ENCODE results near the gene FRMD4B. TPM values are rescaled to one million over a fixed set of nuclear protein-coding genes. Genes with fewer than 3 reads are reported as not detected.

FRMD4B gene
- total RNA-seq, 1 experiment from 2014 or later, result 0.90 TPM

DNA sequence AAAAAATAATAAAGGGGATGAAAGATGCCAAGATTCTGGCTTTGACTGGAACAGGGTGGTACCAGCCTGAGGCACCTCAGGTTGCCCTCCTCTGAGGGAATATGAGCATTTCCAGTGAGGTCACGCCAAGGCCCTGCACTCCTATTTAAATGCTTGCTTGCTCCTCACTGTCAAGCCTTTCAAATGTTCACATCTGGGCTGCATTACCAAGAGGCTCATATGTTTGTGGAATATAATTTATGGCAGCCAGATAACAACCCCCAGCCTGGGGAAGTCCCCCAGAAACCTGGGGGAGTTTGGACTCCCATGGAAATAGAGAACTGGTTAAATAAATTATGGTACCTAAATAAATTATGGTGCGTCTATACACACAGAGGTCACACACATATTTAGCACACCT is 88.4 kb downstream of the FRMD4B start:
- ChIA-PET CTCF (no interaction called here), POLR2A (no interaction called here)
- no peak for ATAC-seq
- Histone ChIP-seq H3K36me3 (ENCODE audit: control insufficient read depth, insufficient read depth, low read length) (no peaks in the 10 kb centered on the region), H3K4me3 (ENCODE audit: low read depth in 2 of 2, low read length in 2 of 2) (no peak overlapping the region), H3K27ac (ENCODE audit: low read length) (no peak overlapping the region), H3K27me3 (ENCODE audit: control insufficient read depth, insufficient read depth, low read length) (no peaks in the 10 kb centered on the region), H3K4me1 (ENCODE audit: control insufficient read depth, insufficient read depth, low read length) (no peaks in the 10 kb centered on the region), H3K9me3 (ENCODE audit: control insufficient read depth, insufficient read depth, low read depth, low read length) (no peaks in the 10 kb centered on the region)
- intact Hi-C loops (cut with micrococcal nuclease; ENCODE audit: unreplicated experiment), result no loop called here
- BruUV-seq (replicated peaks), result no TSS peak
- no peak for TF ChIP-seq POLR2AphosphoS5 (IDR thresholded peaks at IDR 0.05; ENCODE audit: low read depth, low read length)
- TF ChIP-seq, protein P1, sequence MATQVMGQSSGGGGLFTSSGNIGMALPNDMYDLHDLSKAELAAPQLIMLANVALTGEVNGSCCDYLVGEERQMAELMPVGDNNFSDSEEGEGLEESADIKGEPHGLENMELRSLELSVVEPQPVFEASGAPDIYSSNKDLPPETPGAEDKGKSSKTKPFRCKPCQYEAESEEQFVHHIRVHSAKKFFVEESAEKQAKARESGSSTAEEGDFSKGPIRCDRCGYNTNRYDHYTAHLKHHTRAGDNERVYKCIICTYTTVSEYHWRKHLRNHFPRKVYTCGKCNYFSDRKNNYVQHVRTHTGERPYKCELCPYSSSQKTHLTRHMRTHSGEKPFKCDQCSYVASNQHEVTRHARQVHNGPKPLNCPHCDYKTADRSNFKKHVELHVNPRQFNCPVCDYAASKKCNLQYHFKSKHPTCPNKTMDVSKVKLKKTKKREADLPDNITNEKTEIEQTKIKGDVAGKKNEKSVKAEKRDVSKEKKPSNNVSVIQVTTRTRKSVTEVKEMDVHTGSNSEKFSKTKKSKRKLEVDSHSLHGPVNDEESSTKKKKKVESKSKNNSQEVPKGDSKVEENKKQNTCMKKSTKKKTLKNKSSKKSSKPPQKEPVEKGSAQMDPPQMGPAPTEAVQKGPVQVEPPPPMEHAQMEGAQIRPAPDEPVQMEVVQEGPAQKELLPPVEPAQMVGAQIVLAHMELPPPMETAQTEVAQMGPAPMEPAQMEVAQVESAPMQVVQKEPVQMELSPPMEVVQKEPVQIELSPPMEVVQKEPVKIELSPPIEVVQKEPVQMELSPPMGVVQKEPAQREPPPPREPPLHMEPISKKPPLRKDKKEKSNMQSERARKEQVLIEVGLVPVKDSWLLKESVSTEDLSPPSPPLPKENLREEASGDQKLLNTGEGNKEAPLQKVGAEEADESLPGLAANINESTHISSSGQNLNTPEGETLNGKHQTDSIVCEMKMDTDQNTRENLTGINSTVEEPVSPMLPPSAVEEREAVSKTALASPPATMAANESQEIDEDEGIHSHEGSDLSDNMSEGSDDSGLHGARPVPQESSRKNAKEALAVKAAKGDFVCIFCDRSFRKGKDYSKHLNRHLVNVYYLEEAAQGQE (IDR thresholded peaks at IDR 0.05; ENCODE audit: insufficient read depth in 1 of 2, low read depth in 2 of 2, low read length in 1 of 2), result no peak
- TF ChIP-seq TCF7L2 (IDR thresholded peaks at IDR 0.05; ENCODE audit: low read depth, low read length), result no peak
- TF ChIP-seq, protein P2, sequence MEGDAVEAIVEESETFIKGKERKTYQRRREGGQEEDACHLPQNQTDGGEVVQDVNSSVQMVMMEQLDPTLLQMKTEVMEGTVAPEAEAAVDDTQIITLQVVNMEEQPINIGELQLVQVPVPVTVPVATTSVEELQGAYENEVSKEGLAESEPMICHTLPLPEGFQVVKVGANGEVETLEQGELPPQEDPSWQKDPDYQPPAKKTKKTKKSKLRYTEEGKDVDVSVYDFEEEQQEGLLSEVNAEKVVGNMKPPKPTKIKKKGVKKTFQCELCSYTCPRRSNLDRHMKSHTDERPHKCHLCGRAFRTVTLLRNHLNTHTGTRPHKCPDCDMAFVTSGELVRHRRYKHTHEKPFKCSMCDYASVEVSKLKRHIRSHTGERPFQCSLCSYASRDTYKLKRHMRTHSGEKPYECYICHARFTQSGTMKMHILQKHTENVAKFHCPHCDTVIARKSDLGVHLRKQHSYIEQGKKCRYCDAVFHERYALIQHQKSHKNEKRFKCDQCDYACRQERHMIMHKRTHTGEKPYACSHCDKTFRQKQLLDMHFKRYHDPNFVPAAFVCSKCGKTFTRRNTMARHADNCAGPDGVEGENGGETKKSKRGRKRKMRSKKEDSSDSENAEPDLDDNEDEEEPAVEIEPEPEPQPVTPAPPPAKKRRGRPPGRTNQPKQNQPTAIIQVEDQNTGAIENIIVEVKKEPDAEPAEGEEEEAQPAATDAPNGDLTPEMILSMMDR (IDR thresholded peaks at IDR 0.05), result no peak
- TF ChIP-seq SIN3A (IDR thresholded peaks at IDR 0.05; ENCODE audit: borderline replicate concordance, insufficient read depth, low read depth, low read length), result no peak
- no peak for DNase-seq (ENCODE audit: low read depth, low spot score)
- in situ Hi-C loops (cut with HindIII; ENCODE audit: low pct_unique_long_range_greater_than_20kb, low sequenced_read_pairs), result no loop called here

DNA sequence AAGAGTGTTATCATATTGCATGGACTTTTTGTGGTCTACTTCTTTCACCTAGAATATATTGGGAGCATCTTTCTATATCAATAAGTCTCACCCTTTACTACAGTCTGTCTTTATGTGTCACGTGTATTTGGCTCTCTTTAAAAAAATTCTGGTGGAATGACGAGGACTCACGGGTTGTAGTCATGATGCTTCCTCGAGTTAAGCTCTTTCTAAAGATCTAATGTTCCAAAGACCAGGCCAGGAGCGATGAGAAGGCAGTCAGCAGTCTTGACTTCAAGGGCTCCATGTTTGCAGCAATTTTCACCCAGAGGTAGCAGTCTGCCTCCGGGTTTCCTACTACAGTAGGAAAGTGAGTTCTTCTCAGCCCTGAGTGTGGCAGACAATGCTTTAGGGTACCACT is 88.9 kb downstream of the FRMD4B start:
- Histone ChIP-seq H3K4me3 (ENCODE audit: low read depth in 2 of 2, low read length in 2 of 2) (no peak overlapping the region), H3K27me3 (ENCODE audit: control insufficient read depth, insufficient read depth, low read length) (no peaks in the 10 kb centered on the region), H3K4me1 (ENCODE audit: control insufficient read depth, insufficient read depth, low read length) (no peaks in the 10 kb centered on the region), H3K27ac (ENCODE audit: low read length) (no peak overlapping the region), H3K36me3 (ENCODE audit: control insufficient read depth, insufficient read depth, low read length) (no peaks in the 10 kb centered on the region), H3K9me3 (ENCODE audit: control insufficient read depth, insufficient read depth, low read depth, low read length) (no peaks in the 10 kb centered on the region)
- no TSS peak for BruUV-seq (replicated peaks)
- no peak for DNase-seq (ENCODE audit: low read depth, low spot score)
- no peak for TF ChIP-seq TCF7L2 (IDR thresholded peaks at IDR 0.05; ENCODE audit: low read depth, low read length)
- TF ChIP-seq, protein P1 (IDR thresholded peaks at IDR 0.05; ENCODE audit: insufficient read depth in 1 of 2, low read depth in 2 of 2, low read length in 1 of 2), result no peak
- no peak for ATAC-seq
- intact Hi-C loops (cut with micrococcal nuclease; ENCODE audit: unreplicated experiment) (no loop called here), in situ Hi-C loops (cut with HindIII; ENCODE audit: low pct_unique_long_range_greater_than_20kb, low sequenced_read_pairs) (no loop called here)
- CTCF ChIA-PET, result no interaction called here
- POLR2A ChIA-PET, result no interaction called here
